Lung (tissue), 12 donors: ENCODE results near the gene PLEKHA4. TPM values are rescaled to one million over a fixed set of nuclear protein-coding genes. Genes with fewer than 3 reads are reported as not detected.
"Not testable (repeated sequence)": the region's sequence is repeated elsewhere in the genome, so short reads cannot be mapped to it uniquely, and the experiment has no call there.

ENCODE experiments used
- ATAC-seq: fragments of 200-7000 bp; cut with Tn5 transposase; one replicate; pipeline ENCODE4 v1.9.1; 2020; ENCODE audit warnings: moderate number of reproducible peaks; ENCODE audit not compliant: insufficient read depth, low FRiP score
- DNase-seq, 3 donors: peaks; one replicate each; pipeline ENCODE4 v3.0.0-alpha.2; 2013 to 2017
- H3K27ac ChIP-seq, 2 donors: one replicate each; pipeline ENCODE4 v1.5.1; 2013; ENCODE audit warnings: mild to moderate bottlenecking in 2 of 2, moderate library complexity in 2 of 2, control low read depth in 1 of 2, inconsistent platforms in 1 of 2, low read depth in 1 of 2, low read length in 1 of 2
- H3K27me3 ChIP-seq, 3 donors: one replicate each; pipeline ENCODE4 v1.5.1; 2013; ENCODE audit warnings: low read length in 2 of 3; ENCODE audit not compliant: control insufficient read depth in 3 of 3, insufficient read depth in 3 of 3
- H3K36me3 ChIP-seq, 4 donors: one replicate each; pipeline ENCODE4 v1.5.1; 2013; ENCODE audit warnings: low read length in 4 of 4, mild to moderate bottlenecking in 1 of 4, moderate library complexity in 1 of 4; ENCODE audit not compliant: control insufficient read depth in 4 of 4, insufficient read depth in 4 of 4
- H3K4me1 ChIP-seq, 5 donors: one replicate each; pipeline ENCODE4 v1.5.1; 2013; ENCODE audit warnings: low read length in 5 of 5, mild to moderate bottlenecking in 2 of 5, moderate library complexity in 1 of 5; ENCODE audit not compliant: control insufficient read depth in 5 of 5, insufficient read depth in 5 of 5
- H3K4me3 ChIP-seq: one replicate; pipeline ENCODE4 v1.5.1; 2013; ENCODE audit warnings: mild to moderate bottlenecking, control low read depth, moderate library complexity
- H3K9ac ChIP-seq, 2 donors: one replicate each; pipeline ENCODE4 v1.5.1; 2013; ENCODE audit warnings: low read length in 2 of 2, control low read depth in 1 of 2; ENCODE audit not compliant: insufficient read depth in 1 of 2
- H3K9me3 ChIP-seq, 4 donors: one replicate each; pipeline ENCODE4 v1.5.1; 2013; ENCODE audit warnings: low read length in 3 of 4, mild to moderate bottlenecking in 1 of 4, moderate library complexity in 1 of 4; ENCODE audit not compliant: control insufficient read depth in 4 of 4, insufficient read depth in 3 of 4
- WGBS, 2 donors: extraction: QIAGEN DNeasy Blood & Tissue Kit; methylation state at CpG; one replicate each; pipeline ENCODE4 v1.1.7; 2013; 5-methylcytosine and 5-hydroxymethylcytosine counted together
- polyA plus RNA-seq, 2 donors: library from polyadenylated mRNA; stranded (reverse); fragments of 200-250 nt; gene quantifications; one replicate each; pipeline ENCODE4 v1.2.1, GENCODE V29; 2013
- total RNA-seq, 2 donors: library from RNA; depleted of rRNA in 1 of 2; stranded (reverse); fragments of >200 nt in 1 of 2; gene quantifications; one replicate each; pipeline ENCODE4 v1.2.1, GENCODE V29; 2014 to 2021
- TF ChIP-seq, protein P1 (sequence below): IDR thresholded peaks from 2 replicates; pipeline ENCODE4 v1.5.1; 2012; ENCODE audit warnings: mild to moderate bottlenecking; ENCODE audit errors: control extremely low read depth, extremely low read depth
- donor health status: control.
- donor health status: control.
- donor health status: Bipolar disorder and iron deficiency.
- donor health status: healthy.
- donor health status: DM: yes; HTN: yes; CAD: no.

Gene PLEKHA4
- total and polyA plus RNA-seq, 4 donors, result 8.4 to 57.7 (median 20.7) TPM

DNA sequence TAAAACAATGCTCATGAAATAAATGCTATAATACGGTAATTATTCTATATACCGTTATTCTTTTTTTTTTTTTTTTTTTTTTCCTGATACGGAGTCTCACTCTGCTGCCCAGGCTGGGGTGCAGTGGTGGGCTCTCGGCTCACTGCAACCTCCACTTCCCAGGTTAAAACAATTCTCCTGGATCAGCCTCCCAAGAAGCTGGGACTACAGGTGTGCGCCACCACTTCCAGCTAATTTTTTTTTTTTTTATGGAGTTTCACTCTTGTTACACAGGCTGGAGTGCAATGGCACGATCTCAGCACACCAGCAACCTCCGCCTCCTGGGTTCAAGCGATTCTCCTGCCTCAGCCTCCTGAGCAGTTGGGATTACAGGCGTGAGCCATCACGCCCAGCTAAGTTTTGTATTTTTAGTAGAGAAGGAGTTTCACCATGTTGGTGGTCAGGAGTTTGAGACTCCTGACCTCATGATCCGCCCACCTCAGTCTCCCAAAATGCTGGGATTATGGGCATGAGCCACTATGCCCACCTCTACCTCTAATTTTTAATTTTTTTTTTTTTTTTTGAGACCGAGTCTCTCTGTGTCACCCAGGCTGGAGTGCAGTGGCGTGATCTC lies 10.7 kb upstream of the PLEKHA4 start:
- TF ChIP-seq, protein P1, sequence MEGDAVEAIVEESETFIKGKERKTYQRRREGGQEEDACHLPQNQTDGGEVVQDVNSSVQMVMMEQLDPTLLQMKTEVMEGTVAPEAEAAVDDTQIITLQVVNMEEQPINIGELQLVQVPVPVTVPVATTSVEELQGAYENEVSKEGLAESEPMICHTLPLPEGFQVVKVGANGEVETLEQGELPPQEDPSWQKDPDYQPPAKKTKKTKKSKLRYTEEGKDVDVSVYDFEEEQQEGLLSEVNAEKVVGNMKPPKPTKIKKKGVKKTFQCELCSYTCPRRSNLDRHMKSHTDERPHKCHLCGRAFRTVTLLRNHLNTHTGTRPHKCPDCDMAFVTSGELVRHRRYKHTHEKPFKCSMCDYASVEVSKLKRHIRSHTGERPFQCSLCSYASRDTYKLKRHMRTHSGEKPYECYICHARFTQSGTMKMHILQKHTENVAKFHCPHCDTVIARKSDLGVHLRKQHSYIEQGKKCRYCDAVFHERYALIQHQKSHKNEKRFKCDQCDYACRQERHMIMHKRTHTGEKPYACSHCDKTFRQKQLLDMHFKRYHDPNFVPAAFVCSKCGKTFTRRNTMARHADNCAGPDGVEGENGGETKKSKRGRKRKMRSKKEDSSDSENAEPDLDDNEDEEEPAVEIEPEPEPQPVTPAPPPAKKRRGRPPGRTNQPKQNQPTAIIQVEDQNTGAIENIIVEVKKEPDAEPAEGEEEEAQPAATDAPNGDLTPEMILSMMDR, result no peak
- H3K36me3 ChIP-seq, result peaks cover 3 to 30% (median 20%) of the 10 kb centered on the region in 4 donors
- DNase-seq (no peak), ATAC-seq (no peak)
- H3K9me3 ChIP-seq, result no peaks in the 10 kb centered on the region
- no peak overlapping the region for H3K9ac ChIP-seq
- H3K27me3 ChIP-seq, result no peaks in the 10 kb centered on the region
- H3K4me3 ChIP-seq, result no peak overlapping the region
- H3K27ac ChIP-seq, result peak overlapping the region in 1 of 2 donors; percentile 25
- whole genome bisulfite sequencing, 2 donors, result 90 to 92% methylated on average over 13 of the region's 13 CpGs
- peaks cover 3 to 19% (median 9%) of the 10 kb centered on the region in 5 donors for H3K4me1 ChIP-seq

DNA sequence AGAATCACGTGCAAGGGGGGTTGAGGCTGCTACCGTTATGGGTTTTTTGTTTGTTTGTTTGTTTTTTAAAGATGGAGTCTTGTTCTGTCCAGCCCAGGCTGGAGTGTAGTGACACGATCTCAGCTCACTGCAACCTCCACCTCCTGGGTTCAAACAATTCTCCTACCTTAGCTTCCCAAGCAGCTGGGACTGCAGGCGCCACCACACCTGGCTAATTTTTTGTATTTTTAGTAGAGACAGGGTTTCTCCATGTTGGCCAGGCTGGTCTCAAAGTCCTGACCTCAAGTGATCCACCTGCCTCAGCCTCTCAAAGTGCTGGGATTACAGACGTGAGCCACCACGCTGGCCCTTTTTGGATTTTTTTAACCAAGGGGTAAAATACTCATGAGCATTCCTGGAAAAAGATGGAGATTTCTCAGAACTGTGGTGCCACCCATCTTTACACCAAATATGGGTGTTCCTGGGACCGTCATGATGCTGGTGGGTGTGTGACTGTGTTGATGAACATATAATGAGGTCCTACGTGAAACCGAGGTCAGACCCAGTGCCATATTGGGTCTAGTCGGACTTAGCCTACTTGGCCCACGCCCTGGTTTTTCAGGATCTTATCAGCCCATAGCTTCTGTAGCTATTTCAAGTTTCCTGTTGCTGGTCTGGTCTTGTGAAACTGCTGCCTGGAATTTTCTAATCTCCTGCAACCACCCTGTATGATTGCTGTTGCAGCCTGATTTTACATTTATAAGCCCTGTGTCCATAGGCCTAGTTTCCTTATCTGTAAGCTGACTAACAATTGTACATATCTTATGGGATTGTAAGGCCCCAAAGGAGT lies 10.0 kb upstream of the PLEKHA4 start:
- DNase-seq (peak; percentile 20 to 49 (median 24)), ATAC-seq (peak; percentile 4)
- Histone ChIP-seq H3K9ac (no peak overlapping the region), H3K4me3 (no peak overlapping the region), H3K27ac (peak overlapping the region; percentile 46 to 52), H3K9me3 (no peaks in the 10 kb centered on the region), H3K4me1 (peaks cover 3 to 26% (median 13%) of the 10 kb centered on the region in 5 donors), H3K36me3 (peaks cover 7 to 35% (median 27%) of the 10 kb centered on the region in 4 donors), H3K27me3 (no peaks in the 10 kb centered on the region)
- TF ChIP-seq, protein P1, result no peak
- WGBS, 2 donors, result 56 to 63% methylated on average over 11 of the region's 11 CpGs

DNA sequence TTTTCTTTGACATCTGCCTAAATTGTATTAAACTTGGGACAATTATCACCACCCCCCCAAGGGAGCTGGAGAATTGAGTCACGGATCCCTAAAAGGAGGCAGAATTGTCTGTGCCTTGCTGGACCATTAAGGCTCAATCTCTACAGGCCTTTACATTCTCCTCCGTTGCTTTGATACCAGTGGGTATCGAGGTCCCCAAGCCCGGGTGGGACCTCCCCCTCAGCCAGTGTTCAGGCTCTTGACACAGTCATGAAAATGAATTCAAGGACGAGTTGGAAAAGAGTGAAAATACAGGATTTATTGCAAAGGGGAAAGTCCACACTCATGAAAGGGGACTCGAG lies 9.4 kb upstream of the PLEKHA4 start:
- TF ChIP-seq, protein P1, result no peak
- no peak overlapping the region for H3K4me3 ChIP-seq
- no peaks in the 10 kb centered on the region for H3K9me3 ChIP-seq
- ATAC-seq (no peak), DNase-seq (no peak)
- H3K9ac ChIP-seq, result no peak overlapping the region
- 89 to 91% methylated on average over 6 of the region's 6 CpGs for WGBS, 2 donors
- H3K27me3 ChIP-seq, result no peaks in the 10 kb centered on the region
- peaks cover 3 to 31% (median 15%) of the 10 kb centered on the region in 5 donors for H3K4me1 ChIP-seq
- H3K27ac ChIP-seq, result peak overlapping the region in 1 of 2 donors; percentile 52
- peaks cover 7 to 35% (median 29%) of the 10 kb centered on the region in 4 donors for H3K36me3 ChIP-seq

DNA sequence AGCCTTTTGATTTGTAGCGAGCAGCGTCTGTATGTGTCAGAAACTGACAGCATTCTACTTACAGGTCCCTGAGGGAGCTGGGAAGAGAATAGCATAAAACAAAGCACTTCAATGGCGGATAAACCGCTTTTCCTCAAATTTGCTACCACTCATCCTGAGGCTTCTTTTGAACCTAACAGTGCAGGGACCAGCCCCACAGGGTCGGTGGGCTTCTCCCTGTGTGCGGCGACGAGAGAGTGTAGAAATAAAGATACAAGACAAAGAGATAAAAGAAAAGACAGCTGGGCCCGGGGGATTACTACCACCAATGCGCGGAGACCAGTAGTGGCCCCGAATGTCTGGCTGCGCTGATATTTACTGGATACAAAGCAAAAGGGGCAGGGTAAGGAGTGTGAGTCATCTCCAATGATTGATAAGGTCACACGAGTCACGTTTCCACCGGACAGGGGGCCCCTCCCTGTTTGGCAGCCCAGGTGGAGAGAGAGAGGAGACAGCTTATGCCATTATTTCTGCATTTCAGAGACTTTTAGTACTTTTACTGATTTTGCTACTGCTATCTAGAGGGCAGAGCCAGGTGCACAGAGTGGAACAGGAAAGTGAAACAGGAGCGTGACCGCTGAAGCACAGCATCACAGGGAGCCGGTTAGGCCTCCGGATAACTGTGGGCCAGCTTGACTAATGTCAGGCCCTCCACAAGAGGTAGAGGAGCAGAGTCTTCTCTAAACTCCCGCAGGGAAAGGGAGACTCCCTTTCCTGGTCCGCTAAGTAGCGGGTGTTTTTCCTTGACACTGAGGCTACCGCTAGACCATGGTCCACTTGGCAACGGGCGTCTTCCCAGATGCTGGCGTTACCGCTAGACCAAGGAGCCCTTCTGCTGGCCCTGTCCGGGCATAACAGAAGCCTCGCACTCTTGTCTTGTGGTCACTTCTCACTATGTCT lies 7.9 kb upstream of the PLEKHA4 start:
- H3K36me3 ChIP-seq, result peaks cover 7 to 35% (median 29%) of the 10 kb centered on the region in 4 donors
- WGBS, 2 donors, result 69 to 83% methylated on average over 30 of the region's 30 CpGs
- H3K27ac ChIP-seq, result peak overlapping the region; percentile 99 to 100
- H3K9ac ChIP-seq, H3K9me3 ChIP-seq, ATAC-seq, DNase-seq, H3K27me3 ChIP-seq, H3K4me3 ChIP-seq: not testable (repeated sequence)
- H3K4me1 ChIP-seq, result peaks cover 3 to 31% (median 15%) of the 10 kb centered on the region in 5 donors
